Measurements from ENCODE around the gene NLGN1.
"Not testable (repeated sequence)": the region's sequence is repeated elsewhere in the genome, so short reads cannot be mapped to it uniquely, and the experiment has no call there.

NLGN1 gene

DNA sequence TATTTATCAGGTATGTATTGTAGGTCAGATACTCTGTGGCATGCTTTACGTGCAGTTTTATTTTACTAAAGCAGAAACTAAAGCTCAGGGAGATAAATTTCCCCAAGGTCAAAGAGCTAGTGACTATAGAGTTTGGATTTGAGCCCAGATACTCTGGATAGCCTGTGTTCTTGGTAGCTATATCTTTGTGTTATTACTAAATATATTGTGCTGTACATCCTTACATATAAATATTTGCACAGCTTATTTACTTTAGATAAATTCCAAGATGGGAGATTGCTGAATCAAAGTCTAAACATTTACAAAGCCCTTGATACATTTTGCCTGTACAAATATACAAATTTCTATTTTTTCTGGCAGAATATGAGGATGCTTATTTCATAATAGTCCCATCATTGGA lies 800.7 kb downstream of the NLGN1 start:
- no peak for DNase-seq

DNA sequence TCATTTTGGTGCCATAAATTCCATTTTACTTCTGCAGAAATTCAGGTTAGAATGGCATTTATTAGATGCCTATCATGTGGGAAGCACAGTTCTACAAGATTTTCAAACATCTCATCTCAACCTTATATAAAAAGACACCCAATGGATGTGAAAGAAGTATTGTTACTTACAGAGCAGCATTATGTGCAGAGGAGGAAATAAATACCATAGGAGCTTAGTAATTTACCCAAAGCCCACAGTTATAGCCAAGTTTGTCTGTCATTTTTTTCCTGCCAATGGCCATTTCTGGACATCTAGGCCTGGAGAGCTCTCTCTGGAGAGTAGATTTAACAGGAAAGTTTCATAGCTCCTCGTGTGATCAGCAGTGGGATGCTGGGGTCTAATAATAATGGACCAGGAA lies 802.2 kb downstream of the NLGN1 start:
- no peak for DNase-seq

DNA sequence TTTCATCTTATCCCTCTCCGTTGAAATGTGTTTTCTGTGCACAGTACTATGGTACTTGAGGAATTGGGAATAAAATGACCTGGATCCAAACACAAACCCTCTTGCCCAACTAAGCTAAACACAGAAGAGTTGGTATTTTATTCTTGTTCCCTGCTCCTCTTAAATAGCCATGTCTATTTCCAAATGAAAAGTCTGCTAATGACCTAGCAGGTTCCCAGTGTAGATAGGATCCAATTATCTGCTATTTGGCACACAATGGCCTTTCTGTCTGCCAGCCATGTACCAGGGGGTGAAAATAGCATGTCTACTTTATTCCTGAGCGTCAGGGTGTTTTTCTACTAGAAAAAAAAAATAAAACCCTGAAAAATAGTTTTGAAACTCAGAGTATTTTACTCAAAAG lies 804.6 kb downstream of the NLGN1 start:
- DNase-seq, result no peak

DNA sequence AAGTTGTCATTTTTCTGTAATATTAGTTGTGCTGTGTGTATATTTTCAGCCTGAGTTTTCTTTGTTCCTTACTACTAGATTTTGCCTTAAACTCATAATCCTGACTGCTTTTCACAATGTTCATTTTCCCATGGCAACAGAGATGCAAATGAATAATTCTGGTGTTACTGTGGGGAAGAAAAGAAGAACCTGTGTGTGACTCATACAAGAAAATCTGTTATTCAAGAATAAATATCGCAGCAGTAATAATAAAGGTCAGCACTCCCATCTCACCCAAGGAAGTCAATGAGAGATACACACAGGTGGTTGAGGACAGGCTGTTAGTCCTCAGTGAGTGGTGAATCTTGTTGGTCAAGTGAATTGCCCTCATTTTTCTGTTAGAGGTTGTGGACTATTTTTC lies 805.0 kb downstream of the NLGN1 start:
- DNase-seq, result no peak

DNA sequence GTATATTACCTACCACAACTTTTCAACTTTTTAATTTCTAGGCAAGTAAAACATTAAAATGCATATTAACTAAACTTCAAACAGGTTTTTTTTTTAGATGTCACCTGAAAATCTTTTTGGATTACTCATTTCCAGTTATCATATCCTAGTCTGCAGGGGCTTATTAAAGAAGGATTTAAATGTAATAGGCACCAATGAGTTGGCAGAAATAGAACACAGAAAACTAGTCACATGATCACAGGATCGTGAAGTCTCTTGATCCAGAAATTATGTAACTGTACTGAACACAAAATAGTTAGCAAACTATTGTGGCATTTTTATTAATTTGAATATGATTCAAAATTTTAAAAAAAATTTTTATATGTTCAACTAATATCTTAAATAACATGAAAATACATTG lies 807.2 kb downstream of the NLGN1 start:
- no peak for DNase-seq

DNA sequence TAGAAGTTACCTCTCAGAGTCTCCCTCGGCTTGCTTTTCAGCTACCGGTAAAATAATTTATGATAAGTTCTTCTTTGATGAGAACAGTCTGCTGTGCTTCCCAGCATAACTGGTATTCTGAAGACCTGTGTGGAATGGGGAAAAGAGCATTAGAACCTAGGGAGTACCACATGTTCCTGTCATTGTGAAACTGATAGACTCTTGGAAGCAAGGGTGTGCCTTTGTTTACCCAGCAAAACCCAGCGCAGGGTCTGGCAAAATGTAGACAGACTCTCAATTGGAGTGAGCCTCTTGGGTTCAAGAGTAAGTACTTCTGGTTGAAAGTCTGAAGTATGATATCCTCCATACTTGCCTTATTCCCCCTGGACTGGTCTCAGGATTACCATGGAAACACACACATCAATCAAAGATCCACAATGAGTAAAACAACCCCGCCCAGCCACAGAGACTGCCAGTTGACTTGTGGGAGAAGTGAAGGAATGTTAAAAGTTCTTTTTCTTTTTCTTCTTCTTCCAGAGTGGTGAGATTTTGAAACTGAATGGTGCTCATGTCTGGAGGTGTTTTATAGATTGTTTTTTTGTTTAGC lies 809.2 kb downstream of the NLGN1 start:
- no peak for DNase-seq

DNA sequence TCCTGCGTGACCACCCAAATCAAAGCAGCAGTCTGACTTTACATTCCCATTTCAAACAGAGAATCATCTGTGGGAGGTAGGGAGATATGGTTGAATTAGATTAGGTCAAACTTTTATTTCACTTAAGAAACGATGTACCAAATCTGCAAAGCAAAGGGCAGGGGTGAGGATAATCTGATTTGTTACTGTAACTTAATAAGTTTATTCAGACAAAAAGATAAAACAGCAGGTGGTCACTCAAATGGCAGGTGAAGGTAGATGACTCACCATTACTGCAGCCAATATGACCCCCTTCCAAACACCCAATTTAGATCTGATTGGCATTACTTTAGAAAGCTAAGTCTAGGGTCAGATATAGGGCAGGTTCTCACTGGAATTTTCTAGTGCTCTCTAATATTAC lies 810.6 kb downstream of the NLGN1 start:
- DNase-seq, result no peak

DNA sequence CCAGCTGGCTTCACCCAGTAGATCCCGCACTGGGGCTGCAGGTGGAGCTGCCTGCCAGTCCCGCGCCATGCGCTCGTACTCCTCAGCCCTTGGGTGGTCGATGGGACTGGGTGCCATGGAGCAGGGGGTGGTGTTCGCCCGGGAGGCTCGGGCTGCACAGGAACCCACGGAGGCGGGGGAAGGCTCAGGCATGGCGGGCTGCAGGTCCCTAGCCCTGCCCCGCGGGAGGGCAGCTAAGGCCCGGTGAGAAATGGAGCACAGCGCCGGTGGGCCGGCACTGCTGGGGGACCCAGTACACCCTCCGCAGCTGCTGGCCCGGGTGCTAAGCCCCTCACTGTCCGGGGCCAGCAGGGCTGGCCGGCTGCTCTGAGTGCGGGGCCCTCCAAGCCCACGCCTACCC lies 814.4 kb downstream of the NLGN1 start:
- DNase-seq, result not testable (repeated sequence)

DNA sequence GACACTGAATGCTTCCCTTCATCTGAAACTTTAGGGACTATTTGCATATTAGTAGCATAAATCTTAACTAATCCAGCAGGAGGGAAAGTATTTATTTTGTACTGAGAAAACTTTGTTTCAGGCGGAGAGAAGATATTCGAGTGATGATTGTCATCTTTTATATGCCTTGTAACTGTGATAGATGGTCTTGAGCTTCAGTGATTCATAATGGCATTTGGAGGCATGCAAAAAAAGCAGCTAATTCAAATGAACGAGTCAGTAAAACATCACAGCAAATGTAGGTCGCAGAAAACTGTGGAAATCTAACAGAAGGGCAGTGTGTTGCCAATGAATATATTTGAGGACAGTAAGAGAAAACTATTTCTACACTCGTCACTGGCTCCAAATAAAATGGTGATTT lies 817.9 kb downstream of the NLGN1 start:
- DNase-seq, result no peak

DNA sequence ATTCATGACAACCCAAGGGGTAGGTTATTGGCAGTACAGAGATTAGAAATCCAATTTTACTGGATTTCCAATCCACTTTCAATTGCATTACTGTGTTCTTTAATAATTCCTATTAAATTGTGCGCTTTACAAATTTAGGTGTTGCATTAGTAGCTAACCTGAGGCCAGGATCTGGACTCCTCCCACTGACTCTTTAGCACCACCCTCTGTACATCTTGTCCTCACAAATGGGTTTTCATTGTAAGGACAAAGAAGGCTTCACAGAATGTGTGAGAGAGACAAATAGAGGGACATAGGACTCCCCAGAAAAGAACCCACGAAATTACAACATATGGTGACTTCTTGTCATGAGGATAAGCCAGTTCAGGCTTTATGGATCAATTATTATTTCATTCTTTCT lies 818.5 kb downstream of the NLGN1 start:
- no peak for DNase-seq

DNA sequence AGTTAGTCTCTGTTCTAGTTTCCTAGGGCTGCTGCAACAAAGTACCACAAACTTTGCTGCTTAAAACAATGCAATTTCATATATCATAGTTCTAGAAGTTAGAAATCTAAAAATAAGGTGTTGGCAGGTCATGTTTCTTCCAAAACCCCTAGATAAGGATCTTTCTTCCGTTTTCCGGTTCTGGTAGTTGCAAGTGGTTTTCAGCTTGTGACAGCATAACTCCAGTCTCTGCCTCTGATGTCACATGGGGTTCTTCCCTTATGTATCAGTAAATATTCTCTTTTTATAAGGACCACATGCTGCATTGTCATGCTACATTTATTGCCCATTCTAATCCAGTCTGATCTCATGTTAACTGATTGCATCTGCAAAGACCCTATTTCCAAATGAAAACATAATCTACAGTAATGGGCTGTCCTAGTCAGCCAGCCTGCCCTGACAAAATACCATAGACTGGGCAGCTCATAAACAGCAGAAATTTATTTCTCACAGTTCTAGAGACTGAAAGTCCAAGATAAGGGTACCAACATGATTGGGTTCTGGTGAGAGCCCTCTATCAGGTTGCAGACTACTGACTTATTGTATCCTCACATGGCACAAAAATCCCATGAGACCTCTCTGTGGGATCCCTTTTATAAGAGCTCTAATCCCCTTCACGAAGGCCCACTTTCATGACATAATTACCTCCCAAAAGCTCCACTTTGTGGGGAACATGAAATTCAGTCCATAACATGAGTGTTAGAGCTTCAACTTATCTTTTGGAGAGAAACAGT lies 819.6 kb downstream of the NLGN1 start:
- no peak for DNase-seq

DNA sequence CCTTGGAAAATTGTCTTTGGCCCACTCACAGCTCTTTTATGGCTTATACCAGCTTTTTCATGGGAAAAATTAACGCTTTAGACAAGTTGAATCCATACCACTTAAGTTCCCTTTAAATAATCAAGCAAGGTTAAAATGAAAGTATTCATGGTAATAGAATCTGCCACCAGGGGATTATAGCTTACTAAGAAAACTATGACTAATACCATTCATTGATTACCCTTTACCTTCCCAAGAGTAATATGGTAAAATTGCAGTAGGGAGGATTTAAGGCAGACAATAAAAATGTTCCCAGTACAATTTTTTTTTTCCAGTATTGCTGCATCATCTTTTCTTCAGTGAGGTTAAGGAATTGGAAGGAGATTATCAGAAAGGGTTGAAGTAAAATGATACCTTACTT lies 820.5 kb downstream of the NLGN1 start:
- DNase-seq, result no peak

DNA sequence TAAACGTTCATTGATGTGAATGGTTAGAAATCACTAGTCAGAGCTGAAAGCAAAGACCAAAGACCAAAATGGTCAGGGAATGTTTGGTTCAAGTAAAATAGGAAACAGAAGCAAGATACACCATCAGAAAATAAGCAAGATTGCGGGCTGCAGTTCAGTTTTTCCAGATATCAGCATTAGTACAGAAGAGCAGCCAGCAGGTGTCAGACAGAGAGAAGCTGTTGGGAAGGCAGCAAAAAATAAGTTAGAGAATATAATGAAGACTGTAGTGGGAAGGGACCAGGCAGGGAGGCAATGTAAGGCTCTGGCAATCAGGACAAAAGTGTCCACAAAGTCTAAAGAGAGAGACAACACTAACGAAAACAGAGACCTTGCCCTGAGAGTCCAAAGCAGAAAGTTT lies 822.2 kb downstream of the NLGN1 start:
- DNase-seq, result no peak

DNA sequence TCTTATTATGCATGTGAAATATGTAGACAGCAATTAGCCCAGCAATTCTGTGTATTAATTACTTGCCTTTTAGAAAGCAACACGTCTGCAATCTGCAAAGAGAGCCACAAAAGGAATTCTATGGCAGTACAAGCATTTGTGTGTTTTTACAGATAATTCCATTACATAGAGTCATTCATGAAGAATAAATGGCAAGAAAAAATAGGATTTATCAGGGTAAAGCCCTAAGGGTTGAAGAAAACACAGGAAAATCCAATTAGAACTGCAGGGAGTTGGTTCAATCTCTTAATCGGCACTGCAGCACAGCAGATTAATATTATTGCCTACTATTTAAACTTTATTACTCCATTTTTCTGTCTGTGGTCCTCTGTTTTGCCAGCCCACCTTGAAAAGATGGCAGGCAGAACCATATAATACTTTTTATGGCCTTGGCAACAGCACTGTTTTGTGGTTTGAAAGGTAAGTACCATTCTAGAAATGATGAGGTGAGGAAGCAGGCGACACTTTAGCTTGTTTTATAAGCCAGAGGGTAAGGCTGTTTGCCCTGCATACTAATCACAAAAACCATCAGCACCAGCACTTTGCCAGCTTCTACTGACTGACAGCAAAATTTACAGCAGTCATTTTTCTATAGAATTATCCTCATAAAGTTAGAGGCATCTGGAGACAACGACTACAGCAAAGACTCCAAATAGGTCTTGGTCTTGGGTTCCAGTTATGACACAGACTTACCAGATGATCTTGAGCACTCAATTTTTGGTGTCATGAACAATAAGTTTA lies 823.4 kb downstream of the NLGN1 start:
- DNase-seq, result no peak

DNA sequence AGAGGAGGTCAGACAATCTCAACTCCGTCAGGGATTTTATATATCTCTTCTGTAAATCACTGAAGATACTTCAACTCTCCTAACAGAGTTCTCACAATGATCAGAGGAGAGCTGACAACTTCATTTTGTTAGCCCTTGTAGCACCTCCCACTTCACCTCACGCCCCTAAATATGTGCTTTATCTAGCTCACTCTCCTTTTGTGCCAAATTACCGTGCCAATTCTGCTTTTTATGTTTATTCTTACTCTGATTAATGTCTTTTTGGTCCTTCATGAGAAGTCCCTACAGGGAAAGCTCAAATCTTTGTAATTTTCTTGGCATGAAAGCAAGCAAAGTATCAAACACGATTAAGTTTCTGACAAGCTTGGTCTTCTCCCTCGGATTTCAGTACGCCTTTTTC lies 825.5 kb downstream of the NLGN1 start:
- no peak for DNase-seq

DNA sequence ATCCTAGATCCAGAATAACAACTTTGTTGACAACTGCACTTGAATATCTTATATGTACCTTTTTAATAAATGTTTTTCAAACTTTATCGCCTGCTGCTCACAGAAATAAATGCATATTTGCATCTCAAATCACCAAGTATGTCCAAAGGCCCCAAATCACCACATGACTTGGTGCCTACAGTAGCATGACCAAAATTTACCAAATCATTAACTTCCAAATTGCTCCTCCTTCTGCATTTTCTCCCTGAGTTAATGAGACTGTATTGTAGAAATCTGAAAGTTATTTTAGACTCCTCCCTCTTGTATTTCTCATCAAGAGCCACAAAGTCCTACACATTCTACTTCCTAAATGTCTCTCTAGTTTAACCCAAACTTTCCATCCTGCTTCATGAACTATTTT lies 826.1 kb downstream of the NLGN1 start:
- no peak for DNase-seq

DNA sequence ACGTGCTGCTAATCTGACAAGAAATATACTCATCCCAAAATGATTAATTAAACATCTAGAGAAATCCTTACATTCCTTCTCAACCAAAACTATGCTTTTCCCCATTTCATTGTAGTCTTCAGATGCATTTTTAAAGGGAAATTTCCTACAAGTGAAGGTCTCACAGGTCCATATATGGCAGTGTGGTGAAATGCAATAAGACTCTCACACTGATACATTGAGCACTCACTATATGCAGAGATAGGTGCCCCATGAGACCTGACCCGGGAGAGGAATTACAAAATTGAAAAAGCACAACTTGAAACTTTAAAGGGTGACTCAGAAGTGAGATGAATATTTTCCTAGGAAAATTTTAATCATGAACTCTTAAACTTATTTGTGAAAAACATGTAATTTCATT lies 832.4 kb downstream of the NLGN1 start:
- no peak for DNase-seq

DNA sequence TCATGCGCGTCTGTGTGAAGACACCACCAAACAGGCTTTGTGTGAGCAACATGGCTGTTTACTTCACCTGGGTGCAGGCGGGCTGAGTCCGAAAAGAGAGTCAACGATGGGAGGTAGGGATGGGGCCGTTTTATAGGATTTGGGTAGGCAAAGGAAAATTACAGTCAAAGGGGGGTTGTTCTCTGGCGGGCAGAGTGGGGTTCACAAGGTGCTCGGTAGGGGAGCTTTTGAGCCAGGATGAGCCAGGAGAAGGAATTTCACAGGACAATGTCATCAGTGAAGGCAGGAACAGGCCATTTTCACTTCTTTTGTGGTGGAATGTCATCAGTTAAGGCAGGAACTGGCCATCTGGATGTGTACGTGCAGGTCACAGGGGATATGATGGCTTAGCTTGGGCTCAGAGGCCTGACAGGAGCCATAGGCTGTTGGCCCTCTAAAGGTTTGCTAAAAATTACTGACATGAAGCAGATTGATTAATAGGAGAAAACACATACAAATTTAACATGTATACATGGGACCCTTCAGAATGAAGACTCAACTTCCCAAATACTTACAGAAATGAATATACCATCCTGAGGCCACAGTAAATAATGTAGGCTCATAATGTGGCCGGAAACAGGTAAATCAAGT lies 834.6 kb downstream of the NLGN1 start:
- not testable (repeated sequence) for DNase-seq

DNA sequence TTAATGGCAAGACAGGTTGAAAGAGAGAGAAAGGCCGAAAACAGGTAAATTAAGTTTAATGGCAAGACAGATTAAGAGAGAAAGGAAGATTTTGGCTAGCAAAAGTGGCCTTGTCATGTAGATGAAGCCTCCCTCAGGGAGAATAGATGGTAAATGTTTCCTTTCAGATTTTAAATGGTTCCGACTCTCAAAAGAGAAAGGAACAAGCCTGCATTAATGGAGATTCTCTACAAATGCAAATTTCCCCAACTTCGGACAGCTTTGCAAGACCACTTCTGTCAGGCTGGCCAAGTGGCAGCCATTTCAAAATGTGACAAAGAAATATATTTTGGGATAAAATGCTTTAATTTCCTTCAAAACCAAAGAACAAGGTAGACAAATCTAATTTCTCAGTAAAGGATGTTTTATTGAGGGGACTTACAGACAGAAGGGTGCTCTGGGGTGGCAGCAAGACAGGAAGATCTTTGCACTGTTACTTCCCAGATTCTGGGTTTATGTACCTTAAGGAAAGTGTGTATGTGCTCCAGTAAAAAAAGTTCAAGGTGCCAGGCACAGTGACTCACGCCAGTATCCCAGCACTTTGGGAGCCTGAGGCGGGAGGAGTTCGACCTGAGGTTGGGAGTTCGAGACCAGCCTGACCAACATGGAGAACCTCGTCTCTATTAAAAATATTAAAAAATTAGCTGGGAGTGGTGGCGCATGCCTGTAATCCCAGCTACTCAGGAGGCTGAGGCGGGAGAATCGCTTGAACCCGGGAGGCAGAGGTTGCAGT lies 835.3 kb downstream of the NLGN1 start:
- DNase-seq, result no peak

DNA sequence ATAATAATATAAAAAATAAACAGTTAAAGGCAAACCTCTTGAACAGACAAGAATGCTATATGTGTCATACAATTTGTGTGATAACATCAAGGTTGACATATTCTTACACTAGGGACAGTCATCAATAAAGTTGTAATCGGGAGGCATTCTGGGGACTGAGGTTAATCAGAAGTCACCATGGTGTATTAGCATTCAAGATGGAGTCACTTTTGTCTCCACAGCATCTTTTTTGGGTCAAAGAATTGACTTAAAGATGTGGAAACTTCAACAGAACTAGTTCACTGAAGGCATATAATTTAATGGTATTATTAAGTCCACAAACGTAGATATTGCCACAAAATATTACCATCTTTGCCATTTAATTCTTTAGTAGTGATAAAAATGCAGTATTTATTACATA lies 836.0 kb downstream of the NLGN1 start:
- DNase-seq, result no peak

DNA sequence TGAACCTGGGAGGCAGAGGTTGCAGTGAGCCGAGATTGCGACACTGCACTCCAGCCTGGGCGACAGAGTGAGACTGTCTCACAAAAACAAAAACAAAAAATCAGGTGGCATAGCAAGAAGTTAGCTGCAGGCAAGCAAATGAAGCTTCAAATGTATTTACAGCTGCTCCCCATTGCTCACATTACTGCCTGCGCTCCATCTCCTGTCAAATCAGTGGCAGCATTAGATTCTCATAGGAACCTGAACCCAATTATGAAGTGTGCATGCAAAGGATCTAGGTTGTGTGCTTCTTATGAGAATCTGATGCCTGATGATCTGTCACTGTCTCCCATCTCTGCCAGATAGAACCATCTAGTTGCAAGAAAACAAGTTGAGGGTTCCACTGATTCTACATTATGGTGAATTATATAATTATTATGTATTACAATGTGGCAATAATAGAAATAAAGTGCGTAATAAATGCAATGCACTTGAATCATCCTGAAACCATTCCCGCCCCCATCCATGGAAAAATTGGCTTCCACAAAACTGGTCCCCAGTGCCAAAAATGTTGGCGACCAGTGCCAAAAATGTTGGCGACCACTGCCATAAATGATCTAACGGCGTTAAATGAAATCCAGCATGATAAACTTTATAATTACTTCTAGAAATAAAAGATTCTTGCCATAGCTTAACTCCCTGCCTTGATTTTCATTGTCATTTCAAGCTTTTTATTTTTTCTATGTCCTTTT lies 844.9 kb downstream of the NLGN1 start:
- DNase-seq, result no peak

DNA sequence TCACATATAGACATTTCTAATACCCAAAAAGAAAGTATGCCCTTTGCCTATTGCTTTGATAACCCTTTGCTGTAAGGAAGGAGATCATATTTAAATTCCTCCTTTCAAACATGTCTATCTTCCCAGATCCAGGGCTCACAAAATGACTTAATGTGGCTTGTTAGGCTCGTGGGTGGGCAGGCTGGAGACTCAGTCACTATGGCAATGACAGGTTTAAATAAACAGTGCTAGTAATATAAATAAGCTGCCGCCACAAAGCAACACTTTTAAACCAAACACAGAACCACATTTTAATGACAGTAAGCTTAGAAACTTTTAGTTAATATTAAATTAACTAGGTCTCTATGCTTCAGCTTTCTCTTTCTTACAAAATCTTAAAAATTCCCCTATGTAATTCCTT lies 845.6 kb downstream of the NLGN1 start:
- DNase-seq, result no peak

All from activated CD8-positive, alpha-beta memory T cell treated with anti-CD3 and anti-CD28 coated beads for 24 hours (primary cell).